ENCODE results near the gene TOM1L2.

The TOM1L2 gene

DNA sequence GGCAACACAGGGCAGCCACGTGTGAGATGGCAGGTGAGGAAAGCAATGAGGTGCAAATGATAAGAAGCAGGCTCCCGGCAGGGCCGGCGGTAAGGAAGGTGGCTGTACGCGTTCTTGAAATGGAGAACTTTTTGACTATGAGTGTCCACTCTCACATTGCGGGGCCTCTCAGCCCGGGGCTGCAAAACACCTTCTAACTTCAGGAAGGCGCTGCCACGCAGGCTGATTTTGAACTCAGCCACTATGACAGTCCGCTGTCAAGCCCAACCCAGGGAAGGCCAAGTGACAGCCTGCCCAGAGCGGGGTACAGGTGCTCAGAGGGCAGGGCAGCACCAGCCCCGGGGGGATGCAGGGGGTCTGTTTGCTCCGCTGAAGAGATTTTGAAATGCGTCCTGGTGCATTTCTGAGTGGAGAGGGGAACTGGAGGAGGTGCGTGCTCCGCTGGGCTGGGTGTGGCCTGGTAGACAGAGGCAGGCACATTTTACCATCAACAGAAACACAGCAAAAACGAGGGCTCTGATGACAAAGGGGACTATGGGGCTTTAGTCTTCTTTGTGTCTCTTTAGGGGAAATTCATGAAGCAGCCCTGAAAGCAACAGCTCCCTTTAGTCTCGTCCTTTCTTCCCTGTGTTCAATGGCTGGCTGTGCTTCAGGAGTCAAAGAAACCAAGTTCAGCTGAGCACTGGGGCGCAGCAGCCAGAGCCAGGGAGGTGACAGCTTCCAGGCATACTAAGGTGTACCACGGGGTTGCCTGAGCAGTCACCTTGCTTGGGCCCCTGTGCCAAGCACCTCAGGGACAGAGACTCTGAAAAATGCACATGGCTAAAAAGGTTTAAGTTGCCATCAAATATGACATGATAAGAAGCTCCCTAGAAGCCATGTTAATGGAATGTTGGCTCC, 120.8 kb downstream of the TOM1L2 start:
- DNase-seq, result no peak

DNA sequence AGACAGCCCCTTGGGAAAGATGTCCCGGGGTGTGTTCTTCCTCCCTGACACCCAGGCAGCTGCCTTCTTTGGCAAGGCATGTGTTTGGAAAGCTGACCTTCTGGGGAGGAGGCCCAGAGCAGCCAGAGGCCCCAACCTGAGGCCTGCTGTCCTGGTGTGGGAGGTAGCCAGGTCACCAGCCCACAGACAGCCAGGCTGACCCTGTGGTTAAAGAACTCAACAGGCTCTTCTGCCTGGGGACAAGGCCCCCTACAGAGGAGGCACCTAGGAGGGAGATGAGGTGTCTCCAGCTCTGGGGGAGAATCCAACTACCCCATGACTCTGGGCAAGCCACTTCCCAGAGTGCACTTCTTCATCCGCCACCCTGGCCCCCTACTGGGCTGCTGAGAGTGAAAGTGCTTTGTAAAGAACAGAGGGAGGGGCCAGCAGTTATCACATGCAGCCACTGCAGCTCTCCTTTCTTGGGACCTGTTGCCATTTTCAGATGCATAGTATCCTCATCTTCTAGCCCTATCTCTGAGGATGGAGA, 122.3 kb downstream of the TOM1L2 start:
- peak in 17 of 58 donors; percentile 13 to 60 (median 42) for DNase-seq

DNA sequence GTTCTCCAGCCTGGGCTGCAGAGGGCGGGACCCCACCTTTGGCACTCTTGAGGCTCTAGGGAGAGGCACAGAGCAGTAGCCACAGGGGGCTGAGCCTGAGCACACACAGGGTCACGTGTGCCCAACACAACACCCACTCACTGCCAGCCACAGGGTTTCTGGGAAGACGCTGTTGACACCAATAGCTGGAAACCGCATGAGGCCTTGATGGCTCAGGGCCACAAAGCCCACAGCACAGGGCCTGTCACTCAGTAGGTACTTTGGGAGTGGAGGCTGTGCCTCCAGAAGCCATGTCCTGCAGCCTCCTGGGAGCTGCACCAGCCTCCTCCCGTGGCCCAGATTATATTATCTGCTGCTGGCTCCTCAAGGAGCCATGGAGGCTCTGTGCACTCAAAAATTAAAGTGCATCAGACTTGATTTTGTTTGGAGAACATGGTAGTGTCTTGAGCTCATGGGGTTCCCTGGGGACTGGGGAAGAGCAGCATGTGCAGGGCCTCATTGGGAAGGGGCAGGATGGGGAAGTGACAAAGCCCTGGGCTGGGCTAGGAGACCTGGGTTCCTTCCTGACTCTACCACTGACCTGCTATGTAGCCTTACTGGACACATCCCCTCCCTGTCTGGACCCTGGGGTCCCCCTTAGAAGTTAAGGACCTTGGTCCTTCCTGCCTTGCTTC, 122.9 kb downstream of the TOM1L2 start:
- DNase-seq, result peak in 39 of 58 donors; percentile 16 to 88 (median 53)

DNA sequence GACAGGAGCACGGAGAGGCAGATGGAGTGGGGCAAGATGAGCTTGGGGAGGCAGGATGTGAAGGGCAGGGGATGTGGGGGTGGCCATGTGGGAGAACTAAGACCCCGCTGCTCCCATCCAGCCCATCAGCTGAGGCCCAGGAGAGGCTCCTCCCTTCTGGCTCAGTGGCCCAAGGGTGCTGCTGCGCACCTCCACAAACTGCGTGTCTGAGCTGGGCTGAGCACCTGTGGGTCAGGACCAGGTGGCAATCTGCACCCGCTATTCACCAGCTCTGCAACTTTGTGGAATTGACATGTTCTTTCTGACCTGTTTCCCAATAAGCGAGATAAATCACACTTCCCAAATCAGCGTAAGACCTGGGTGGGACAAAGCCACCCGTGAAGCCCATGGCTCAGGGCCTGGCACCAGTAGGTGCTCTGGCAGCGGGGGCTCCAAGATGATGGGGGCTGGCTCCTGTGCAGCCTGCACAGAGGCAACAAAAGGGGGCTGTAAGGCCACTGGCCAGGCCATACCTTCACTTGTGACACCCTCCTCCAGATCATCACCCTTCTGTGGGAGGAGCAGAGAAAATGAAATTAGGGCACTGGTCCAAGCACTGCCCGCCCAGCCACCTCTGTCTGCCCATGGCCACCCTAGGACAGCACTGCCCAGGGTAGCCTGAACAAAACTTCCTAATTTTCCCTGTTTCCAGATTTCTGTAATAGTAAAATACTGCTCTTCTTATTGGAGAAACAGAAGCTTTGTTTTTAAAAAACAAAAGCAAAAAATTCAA, 123.7 kb downstream of the TOM1L2 start:
- DNase-seq, result no peak

DNA sequence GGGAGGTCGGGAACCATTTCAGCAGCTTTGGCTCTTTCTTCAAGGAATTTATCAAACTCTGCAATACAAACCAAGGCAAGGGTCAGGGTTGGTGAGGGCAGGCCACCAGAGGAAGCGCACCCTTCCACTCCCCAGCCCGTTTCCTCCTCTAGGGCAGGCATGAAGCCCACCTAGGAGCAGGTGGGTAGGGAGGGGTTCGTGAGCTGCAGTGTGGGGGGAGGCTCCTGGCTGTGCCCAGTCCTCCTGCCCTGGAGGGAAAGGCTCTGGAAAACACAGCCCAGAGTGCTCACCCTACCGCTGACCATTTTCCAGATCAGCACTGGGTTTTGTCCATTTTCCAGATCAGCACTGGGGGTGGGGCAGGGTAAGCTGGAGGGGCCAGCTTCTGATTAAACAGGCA, 124.5 kb downstream of the TOM1L2 start:
- no peak for DNase-seq

DNA sequence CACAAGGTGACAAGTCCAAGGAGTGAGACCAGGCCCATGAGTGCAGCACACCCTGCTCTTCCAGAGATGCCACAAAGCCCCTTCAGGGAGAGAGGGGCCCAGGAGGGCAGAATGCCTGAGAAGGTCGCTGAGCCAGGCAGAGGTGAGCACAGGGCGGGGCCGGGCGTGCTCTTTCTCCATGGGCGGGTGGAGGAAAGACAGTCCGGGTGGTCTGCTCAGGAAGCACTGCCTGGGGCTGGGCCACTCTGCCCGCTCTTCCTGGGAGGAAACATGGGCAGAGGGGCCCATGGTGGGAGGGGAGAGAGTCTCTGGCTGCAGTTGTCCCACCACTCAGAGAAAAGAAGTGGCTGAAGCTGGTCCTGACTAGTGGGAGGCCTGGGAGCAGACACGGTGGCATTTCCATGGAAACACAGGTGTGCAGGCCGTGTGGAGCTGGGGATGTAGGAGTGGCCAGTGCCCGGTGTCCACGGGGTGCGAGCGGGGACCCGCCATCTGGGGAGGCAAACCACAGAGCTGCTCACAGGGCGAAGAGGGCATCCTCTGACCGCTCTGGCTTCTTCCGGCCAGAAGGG, 125.0 kb downstream of the TOM1L2 start:
- DNase-seq, result no peak

DNA sequence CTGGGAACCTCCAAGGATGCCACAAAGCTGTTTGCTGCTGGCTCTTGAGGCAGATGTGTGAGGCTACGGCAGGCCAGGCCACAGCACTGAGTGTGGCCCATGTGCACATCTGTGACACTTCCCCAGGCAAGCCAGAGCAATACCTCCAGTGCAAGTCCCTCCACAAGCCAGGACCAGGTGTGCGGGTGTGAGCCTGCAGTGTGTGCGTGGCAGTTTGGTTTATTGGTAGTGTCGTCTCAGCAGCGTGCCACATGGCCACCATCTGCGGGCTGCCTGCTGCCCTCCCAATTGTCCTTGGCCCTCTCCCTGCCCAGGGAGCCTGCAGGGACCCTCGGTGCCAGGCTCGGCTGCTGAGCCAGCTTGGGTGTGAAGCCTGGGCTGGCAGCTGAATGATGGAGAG, 125.6 kb downstream of the TOM1L2 start:
- DNase-seq, result no peak

DNA sequence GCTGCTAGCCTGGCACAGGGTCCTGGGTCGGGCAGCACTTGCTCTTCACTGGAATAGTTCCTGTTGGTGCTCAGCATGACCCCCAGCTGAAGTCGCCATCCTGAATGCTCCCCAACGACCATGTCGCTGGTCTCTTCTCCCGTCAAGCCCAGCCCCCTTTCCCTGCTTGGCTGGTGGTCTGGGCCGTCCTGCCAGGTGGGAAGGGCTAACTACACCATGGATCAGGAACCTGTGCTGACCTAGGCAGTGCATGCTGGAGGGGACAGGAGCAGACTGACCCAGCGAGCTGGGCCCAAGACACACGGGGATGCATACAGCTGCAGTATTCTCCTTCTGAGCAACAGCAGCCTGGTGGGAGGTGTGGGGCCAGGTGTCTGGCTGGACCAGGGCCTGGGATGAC, 126.2 kb downstream of the TOM1L2 start:
- DNase-seq, result no peak

DNA sequence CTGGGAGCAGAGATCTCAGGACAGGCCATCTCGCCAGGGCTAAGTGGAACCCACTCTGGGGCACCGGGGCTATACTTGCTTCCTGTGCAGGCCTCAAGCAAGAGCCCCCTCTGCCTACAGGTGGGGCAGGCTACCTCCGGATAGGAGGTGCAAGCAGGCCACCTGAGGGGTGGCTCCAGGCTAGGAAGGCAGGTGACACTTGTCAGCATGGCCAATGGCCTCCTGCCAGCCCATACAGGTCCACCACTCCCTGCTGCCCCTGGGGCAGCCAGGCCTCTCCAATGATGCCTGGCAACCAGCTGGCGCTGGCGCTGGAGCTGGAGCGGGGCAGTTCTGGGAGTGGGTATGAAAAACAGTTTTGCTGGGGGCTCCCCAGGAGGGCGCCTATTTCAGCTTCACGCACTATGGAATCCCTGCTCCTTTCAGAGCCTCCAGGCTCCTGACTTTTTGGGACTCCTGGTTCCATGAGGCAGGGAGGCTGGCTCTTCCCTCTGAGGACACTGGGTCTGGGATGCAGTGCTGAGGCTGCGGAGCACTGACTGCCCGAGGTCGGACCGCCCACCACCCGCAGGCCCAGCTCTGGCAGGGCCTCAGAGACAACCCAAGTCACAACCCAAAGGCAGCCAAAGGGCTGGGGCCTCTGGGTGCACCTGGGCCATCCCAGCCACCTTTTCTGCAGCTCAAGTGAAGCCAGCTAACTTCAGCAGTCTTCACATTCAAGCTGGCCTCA, 127.0 kb downstream of the TOM1L2 start:
- DNase-seq, result no peak

DNA sequence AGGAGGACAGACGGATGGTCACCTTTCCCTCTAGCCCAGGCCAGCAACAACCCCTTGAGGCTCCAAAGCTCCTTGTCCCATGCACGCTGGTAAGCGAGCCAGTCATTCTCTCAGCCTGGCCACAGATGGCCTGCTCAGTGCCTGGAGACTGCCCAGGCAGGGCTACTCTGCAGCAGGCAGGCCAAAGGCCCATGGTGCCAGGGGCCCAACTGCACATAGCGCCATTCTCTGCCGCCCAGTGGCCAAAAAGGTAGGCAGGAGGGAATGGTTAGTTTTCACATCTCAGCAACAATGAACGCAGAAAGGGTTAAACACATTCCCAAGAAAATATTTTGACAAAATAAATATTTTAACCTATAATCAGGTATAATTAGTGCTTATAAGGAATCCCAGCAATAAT, 127.7 kb downstream of the TOM1L2 start:
- peak in 29 of 58 donors; percentile 17 to 70 (median 49) for DNase-seq

DNA sequence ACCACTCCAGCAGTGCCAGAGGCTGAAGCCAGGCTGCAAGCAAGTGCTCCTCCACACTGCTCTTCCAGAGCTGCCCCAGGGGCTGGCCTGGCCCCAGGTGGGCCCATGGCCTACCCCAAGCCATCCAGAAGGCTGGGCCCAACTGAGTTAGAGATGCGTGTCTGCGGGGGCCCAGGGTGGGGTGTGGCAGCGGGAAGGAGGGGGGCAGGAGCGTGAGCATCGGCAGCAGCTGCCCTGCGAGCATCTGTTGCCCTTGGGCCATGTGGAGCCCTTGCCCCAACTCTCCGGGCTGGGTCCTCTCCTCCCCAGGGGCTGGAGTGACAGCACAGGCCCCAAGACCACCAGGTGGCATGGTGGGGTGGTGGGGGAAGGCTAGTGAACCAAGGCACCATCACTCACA, 128.1 kb downstream of the TOM1L2 start:
- no peak for DNase-seq

DNA sequence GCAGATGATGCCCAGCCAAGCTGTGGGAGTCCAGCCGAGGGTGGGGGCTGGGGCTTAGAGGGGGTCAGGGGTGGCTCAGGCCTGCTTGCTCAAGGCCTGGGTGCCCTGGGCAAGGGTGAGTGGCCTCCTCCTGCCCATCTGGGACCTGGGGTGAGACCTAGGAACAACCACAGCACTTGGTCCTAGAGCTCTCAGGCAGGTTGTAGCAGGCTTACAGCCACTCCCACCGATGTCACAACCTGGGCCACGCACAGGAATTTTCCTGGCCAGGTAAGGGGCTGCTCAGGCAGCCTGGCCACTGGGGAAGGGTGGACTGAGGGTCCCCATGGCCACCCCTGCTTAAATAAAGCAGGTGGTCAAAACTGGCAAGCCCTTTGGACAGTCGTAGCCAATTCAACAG, 129.1 kb downstream of the TOM1L2 start:
- no peak for DNase-seq

DNA sequence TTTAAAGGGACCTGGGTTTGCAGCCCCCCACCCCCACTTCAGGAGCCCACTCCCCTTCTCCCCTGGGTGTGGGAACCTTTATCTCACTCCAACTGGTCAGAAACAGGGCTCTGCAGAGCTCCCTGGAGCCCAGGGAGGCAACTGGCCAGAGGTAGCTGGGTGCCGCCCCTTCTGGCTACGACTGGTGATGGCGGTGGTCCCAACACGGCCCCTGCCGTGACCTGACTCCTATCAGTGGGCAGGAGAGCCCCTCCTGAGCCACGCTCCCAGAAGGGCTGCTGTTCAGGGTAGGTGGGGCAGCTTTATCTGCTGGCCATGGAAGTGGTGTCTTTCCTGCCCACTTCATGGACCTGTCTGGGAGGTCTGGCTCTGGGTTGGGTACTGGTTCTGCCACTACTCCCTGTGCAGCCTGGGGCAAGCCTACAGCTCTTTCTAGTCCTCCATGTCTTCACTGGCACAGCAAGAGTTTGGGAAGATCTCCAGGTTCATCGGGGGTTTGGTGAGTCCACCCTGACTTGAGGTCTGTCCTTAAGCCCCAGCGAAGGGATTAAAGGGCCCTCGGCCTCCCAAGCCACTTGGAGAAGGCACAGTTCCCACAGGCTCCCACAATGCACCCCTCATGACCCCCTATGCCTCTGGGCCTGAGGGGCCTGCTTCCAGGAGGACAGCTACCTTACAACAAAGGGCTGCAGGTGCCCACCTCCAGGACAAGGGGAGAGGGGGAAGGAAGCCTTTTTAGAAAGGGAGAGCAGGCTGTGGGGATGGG, 129.9 kb downstream of the TOM1L2 start:
- DNase-seq, result no peak

DNA sequence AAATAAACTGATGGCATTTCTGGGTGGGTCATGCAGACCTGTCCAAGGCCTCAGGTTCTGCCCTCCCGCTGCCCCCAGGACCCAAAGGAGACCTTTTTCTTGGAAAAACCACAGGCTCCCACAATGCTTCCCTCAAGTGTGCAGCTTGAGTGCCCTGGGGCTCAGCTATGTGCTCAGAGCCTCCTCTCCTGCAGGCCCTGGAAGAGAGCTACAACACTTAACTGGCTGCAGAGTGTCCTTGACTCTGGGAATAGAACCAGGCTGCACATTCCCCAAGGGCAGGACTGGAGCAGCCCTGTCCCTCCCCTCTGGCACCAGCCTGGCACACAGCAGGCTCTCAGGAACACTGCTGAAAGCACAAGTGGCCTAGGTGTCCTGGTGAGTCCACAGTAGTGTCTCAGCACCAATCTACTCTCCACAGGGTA, 130.6 kb downstream of the TOM1L2 start:
- DNase-seq, result peak in 7 of 58 donors; percentile 22 to 63 (median 33)

DNA sequence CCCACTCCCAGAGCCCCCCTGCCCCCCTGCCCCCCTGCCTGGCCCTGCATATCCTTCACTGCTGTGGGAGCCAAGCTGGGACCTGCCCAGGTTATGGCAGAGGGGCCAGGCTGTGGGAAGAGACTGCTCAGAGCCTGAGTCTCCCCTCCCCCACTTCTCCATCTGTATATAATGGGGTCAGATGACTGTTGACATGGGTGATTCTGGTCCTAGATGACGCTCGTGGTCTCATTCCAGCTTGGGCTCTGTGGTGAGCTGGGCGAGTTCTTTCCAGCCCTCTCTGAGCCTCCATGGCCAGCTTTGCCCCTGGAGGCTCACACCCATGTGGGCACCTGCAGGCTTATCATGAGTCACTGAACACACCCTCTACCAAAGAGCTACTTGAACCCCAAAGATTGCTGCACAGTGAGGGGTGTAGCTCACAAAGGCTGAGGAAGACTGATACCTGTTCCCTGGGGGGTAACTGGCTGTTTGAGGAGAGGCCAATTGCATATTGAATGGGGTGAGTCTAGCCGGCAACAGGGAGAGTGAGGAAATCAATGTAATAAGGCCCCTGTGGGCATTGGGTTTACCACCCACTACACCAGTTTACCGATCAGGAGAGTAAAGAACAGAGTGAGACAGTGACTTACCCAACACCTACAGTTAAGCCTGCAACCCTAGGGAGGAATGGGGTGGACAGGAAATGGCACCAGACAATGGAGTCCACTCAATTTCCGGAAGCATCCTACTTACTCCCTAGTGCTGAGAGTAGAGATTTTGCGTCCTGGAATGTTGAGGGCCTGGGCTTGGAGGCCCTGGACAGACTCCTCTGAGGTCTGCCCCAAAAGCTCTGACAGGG, 131.2 kb downstream of the TOM1L2 start:
- DNase-seq, result peak in 25 of 58 donors; percentile 50 to 86 (median 74)

DNA sequence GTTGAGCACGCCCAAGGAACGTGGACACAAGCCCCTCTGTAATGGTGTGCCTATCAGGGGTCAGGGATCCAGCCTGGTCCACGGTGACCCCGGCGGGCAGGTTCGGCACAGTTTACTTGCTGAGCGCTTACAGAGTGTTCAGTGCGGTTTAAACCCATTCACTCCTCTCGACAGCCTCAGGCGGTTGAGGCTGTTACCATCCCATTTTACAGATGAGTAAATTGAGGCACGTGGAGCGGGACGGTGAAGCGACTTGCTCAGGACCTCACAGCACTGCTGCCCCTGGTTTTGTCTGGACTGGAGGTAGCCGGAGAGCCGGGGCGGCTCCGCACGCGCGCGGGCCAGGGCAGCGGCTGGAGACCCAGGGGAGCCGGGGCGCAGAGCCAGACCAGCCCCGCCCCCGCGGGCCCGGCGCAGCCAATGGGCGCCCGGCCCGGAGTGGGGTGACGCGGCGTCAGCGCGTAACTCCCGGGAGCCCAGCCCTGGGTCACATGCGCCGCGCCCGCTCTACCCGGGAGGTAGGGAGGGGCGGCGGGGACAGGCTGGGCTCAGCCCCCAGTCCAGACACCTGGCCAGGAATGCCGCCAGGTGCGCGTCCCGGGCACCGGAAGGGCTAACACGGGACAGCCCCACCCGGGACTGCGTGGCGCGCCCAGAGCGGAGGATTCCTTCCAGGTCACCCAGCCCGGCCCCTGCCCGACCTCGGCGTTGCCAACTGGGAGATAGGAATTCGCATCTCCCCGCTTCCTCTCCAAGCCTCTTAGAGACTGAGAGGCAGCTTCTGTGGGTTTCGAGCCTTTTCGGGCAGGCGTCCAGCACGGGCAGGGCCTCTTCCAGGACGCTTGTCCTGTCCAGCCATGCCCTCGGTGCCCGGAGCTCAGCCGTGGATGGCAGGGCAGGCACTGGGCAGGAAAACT, 132.2 kb downstream of the TOM1L2 start:
- DNase-seq, result peak in 54 of 58 donors; percentile 44 to 95 (median 87)

Measured in anterior cingulate cortex (tissue), 58 donors.